Activated CD4-positive, alpha-beta T cell treated with anti-CD3 and anti-CD28 coated beads, Interleukin-2, amount 10 ng/mL, durations not matched to agents 7 days and 5 days (primary cell): ENCODE data around the gene FCRL4. TPM values are rescaled to one million over a fixed set of nuclear protein-coding genes. Genes with fewer than 3 reads are reported as not detected.

ENCODE experiments used
- CTCF ChIA-PET: fragments of 350-600 bp; sonication (Branson Sonifier 250); formaldehyde crosslinking; loops from one replicate; lab custom pipeline; 2021; ENCODE audit warnings: antibody characterized with exemption; lab: Charles Lee
- POLR2A ChIA-PET: fragments of 350-600 bp; sonication (Branson Sonifier 250); formaldehyde crosslinking; loops from one replicate; lab custom pipeline; 2021; ENCODE audit warnings: antibody characterized with exemption; lab: Charles Lee
- DNase-seq: peaks from one replicate; pipeline ENCODE4 v3.0.0-alpha.2; 2020
- H3K27ac Mint-ChIP-seq: one replicate; pipeline ENCODE4 v1.8.0; 2021; ENCODE audit warnings: mild to moderate bottlenecking, moderate library complexity, mixed read lengths
- H3K27me3 Mint-ChIP-seq: one replicate; pipeline ENCODE4 v1.8.0; 2021; ENCODE audit warnings: mixed read lengths
- H3K36me3 Mint-ChIP-seq: one replicate; pipeline ENCODE4 v1.8.0; 2021; ENCODE audit warnings: low read depth, mixed read lengths
- H3K4me1 Mint-ChIP-seq: one replicate; pipeline ENCODE4 v1.8.0; 2021; ENCODE audit warnings: mixed read lengths
- H3K4me3 Mint-ChIP-seq: one replicate; pipeline ENCODE4 v1.8.0; 2021; ENCODE audit warnings: mild to moderate bottlenecking, moderate library complexity, mixed read lengths
- H3K9me3 Mint-ChIP-seq: one replicate; pipeline ENCODE4 v1.8.0; 2021; ENCODE audit warnings: mixed read lengths
- total RNA-seq, 2 experiments: library from RNA; stranded (reverse); gene quantifications; one replicate each; pipeline ENCODE4 v1.2.3, GENCODE V29; 2021

FCRL4 gene
- not detected for total RNA-seq

DNA sequence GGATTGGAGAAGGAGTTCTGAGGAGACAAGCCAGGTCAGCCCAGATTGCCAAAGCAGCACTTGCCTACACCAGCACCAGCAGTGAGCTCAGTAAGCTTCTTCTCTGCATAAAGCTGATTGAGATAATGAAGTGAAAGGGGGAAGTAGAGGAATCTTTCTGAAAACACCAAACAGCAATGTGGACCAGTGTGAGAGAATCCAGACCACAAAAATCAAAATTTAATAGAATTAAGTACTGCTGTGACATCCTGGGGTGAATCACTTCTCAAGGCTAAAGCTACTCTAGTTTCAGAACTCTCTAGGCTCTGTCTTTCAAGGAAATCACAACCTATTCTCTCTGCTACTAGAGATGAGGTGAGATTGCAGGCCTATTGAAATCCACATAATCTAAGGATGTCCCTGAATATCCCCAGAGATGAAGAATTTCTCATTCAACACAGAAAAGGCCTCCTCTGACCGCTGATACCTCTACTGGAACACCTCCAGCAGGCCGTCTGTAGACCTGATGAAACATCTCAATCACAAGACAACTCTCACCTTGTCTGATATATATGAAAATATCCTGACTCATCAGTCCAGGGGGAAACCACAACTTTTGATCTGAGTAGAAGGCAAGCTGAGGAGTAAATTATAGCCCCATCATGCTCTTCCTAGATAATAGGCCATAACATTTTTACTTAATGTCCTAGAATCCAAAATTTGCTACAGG lies at the start of gene FCRL4:
Gene FCRL4 (minus strand): TSS at position 127 of the 709 bp plus-strand sequence. CDS start 141 bp downstream, outside the sequence.
- Mint-ChIP-seq H3K4me1 (peaks cover 9% of the 10 kb centered on the region), H3K27ac (no peak within 1 kb of the TSS), H3K9me3 (no peaks in the 10 kb centered on the region), H3K27me3 (peaks cover 28% of the 10 kb centered on the region), H3K36me3 (no peaks in the 10 kb centered on the region), H3K4me3 (no peak within 1 kb of the TSS)
- ChIA-PET CTCF (no interaction called here), POLR2A (no interaction called here)
- DNase-seq: no peak

DNA sequence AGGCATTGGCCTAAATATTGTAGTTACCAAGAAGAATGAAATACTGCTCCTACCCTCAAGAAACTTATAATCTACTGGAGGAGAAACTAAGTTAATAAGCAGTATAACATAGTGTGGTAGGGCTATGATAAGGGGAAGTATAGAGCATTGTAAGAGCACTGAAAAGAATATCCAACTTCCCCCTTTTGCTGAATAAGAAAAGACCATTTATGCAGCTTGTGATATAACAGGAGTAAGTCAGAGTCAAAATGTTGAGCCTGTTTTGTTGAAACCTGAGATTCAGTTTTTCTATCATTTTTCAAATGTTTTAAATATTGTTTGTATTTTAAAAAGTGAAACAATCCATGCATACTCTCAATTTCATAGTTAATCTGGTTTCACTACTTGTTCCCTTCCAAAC lies 48.3 kb upstream of the FCRL4 start:
- CTCF ChIA-PET: no interaction called here
- H3K27ac Mint-ChIP-seq: no peak overlapping the region
- no peaks in the 10 kb centered on the region for H3K9me3 Mint-ChIP-seq
- H3K4me3 Mint-ChIP-seq: no peak overlapping the region
- no peaks in the 10 kb centered on the region for H3K36me3 Mint-ChIP-seq
- DNase-seq: no peak
- H3K4me1 Mint-ChIP-seq: no peaks in the 10 kb centered on the region
- POLR2A ChIA-PET: no interaction called here
- H3K27me3 Mint-ChIP-seq: peaks cover 6% of the 10 kb centered on the region

DNA sequence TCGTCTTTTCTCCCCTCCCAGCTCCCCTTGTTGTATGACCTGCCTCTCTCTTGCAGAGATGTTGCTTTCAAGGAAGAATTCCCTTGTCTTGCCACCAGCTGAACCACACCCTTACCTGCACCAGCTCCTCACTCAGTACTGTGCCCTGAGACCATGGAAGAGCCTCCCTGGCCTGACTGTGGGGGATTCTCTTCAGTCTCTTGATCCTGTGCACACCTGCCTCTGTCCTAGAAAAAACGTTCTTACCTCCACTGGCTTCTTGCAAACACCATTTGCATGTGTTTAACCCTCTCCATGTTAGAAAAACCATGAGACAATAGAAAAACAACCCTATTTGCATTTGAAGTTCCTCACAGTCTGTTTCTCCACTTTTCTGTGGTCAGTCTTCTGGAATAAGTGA lies 43.3 kb upstream of the FCRL4 start:
- CTCF ChIA-PET: no interaction called here
- no peak overlapping the region for H3K27ac Mint-ChIP-seq
- POLR2A ChIA-PET: no interaction called here
- H3K4me3 Mint-ChIP-seq: no peak overlapping the region
- H3K36me3 Mint-ChIP-seq: no peaks in the 10 kb centered on the region
- peaks cover 5% of the 10 kb centered on the region for H3K27me3 Mint-ChIP-seq
- DNase-seq: no peak
- H3K4me1 Mint-ChIP-seq: no peaks in the 10 kb centered on the region
- no peaks in the 10 kb centered on the region for H3K9me3 Mint-ChIP-seq

DNA sequence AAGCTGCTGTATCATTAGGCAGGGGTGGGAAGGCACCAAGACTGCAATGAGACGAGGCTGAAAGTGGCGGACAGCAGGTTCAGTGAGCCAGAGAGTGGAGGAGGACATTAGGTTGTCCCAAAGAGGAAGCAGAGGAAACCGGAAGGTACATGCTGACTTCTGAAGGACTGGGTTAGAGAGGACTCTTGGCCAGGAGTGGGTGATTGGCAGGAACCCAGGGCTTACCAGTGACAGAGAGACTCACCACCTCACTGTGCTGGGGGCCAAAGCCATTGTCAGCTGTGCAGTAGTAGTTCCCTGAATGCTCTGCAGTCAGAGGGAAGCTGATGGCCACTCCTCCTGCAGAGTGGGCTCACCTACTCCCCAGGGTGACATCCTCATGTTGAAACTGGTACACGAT lies 41.9 kb upstream of the FCRL4 start:
- no peak for DNase-seq
- Mint-ChIP-seq H3K4me1 (no peaks in the 10 kb centered on the region), H3K9me3 (no peaks in the 10 kb centered on the region), H3K36me3 (no peaks in the 10 kb centered on the region), H3K27ac (no peak overlapping the region), H3K27me3 (peaks cover under 1% of the 10 kb centered on the region), H3K4me3 (no peak overlapping the region)
- POLR2A ChIA-PET: no interaction called here
- CTCF ChIA-PET: no interaction called here

DNA sequence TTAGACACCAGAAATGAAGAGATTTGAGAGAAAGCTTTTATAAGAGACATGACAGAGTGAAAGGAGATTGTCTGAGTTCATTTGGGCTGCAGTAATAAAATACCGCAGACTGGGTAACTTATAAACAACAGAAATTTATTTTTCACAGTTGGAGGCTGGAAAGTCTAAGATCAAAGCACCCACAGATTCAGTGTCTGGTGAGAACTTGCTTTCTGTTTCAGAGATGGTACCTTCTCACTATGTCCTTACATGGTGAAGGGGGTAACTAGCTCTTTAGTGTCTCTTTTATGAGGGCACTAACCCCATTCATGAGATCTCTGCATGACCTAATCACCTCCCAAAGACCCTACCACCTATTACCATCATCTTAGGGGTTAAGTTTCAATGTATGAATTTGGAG lies 30.9 kb upstream of the FCRL4 start:
- H3K27ac Mint-ChIP-seq: no peak overlapping the region

DNA sequence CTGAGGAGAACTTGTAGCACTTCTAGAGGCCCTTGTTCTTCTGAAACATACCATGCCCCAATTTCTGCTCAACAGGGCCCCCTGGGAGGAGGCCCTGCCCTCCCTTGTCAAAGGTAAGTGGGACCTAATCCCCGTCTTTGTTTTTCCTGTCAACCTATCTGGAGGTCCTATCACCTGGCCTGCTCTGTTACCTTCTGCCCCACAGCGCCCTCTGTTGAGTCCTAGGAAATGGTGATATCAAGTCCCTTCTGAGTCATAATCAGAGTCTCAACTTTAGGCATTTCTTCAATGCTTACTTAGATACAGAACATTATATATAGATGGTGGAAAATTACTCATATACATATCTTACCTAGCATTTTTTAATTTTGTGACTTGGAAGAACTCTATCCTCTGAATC lies 28.2 kb upstream of the FCRL4 start:
- Mint-ChIP-seq H3K27ac (no peak overlapping the region), H3K36me3 (no peaks in the 10 kb centered on the region), H3K4me1 (peaks cover 9% of the 10 kb centered on the region), H3K4me3 (no peak overlapping the region), H3K9me3 (no peaks in the 10 kb centered on the region), H3K27me3 (peaks cover 34% of the 10 kb centered on the region)
- ChIA-PET POLR2A (no interaction called here), CTCF (no interaction called here)
- DNase-seq: peak; percentile 40

More for the DNA sequence above, 30.9 kb upstream of the FCRL4 start:
- H3K4me3 Mint-ChIP-seq: no peak overlapping the region
- no peaks in the 10 kb centered on the region for H3K36me3 Mint-ChIP-seq
- H3K27me3 Mint-ChIP-seq: peaks cover 36% of the 10 kb centered on the region
- ChIA-PET CTCF (no interaction called here), POLR2A (no interaction called here)
- peaks cover 9% of the 10 kb centered on the region for H3K4me1 Mint-ChIP-seq
- DNase-seq: no peak
- H3K9me3 Mint-ChIP-seq: no peaks in the 10 kb centered on the region

DNA sequence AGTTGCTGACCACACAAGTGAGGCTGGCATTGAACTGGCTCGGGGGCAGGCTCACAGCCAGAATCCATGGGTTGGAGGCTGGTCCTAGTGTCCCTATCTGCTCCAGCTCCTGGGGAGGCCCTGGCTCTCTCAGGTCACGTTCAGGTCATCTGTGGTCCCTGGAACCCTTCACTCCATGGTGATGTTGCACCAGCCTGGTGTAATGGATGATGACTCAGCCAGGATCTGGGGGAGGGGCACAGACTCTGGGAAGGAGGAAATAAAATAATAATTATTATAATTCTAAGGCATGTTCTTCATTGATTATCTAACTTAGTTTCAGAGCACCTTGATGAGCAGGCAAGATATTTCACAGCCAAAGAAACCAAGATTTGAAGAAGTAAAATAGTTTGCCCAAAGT lies 26.6 kb upstream of the FCRL4 start:
- Mint-ChIP-seq H3K4me3 (no peak overlapping the region), H3K9me3 (no peaks in the 10 kb centered on the region), H3K4me1 (peaks cover 6% of the 10 kb centered on the region), H3K27ac (no peak overlapping the region), H3K27me3 (peaks cover 25% of the 10 kb centered on the region), H3K36me3 (no peaks in the 10 kb centered on the region)
- ChIA-PET CTCF (no interaction called here), POLR2A (no interaction called here)
- no peak for DNase-seq

DNA sequence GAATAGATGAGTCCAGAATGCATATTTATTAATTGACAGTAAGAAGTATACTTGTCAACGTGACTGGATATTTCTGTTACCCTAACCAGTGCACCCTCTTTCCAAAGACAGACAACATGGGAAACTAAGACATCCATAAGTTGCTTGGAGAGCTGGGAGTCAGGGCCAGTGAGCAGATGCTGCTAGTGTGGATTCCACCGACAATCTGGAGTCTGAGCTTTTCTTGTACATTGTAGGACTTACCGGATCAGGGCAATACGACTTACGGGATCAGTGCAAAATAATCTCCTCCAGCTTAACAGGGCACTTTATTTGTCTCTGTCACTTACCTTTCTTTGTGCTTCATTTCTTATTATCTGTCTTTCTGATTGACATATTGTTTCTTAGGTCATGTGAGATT lies 24.6 kb upstream of the FCRL4 start:
- H3K27ac Mint-ChIP-seq: no peak overlapping the region
- POLR2A ChIA-PET: no interaction called here

DNA sequence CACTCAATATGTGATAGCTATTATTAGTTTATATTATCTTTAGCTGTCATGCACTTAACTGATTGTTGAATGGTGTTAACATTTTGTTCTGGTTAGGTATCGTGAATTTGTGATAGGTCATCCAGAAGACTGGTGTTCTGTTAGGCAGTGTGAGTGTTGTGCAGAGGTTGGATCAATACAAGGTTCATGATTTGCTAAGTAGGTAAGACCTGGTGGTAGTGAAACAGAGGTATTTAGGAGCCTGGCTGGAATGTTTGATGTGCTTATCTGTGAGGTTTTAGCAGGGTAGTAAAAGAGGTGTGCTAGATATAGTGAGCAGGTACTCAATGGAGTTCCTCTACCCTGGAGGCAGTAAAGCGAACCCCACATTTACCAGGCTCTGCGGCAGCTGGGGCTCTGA lies 20.3 kb upstream of the FCRL4 start:
- POLR2A ChIA-PET: no interaction called here
- no peak overlapping the region for H3K27ac Mint-ChIP-seq
- DNase-seq: no peak
- no peaks in the 10 kb centered on the region for H3K9me3 Mint-ChIP-seq
- H3K36me3 Mint-ChIP-seq: no peaks in the 10 kb centered on the region
- H3K27me3 Mint-ChIP-seq: peaks cover 13% of the 10 kb centered on the region
- no peak overlapping the region for H3K4me3 Mint-ChIP-seq
- CTCF ChIA-PET: no interaction called here
- no peaks in the 10 kb centered on the region for H3K4me1 Mint-ChIP-seq

More for the DNA sequence above, 24.6 kb upstream of the FCRL4 start:
- H3K4me3 Mint-ChIP-seq: no peak overlapping the region
- DNase-seq: no peak
- CTCF ChIA-PET: interaction anchor here (0.6 kb wide), 1 partner anchor 23 kb away, joined by 4 read pairs; no protein-coding TSS in a partner anchor
- H3K27me3 Mint-ChIP-seq: peaks cover 19% of the 10 kb centered on the region
- H3K36me3 Mint-ChIP-seq: no peaks in the 10 kb centered on the region
- no peaks in the 10 kb centered on the region for H3K9me3 Mint-ChIP-seq
- H3K4me1 Mint-ChIP-seq: no peaks in the 10 kb centered on the region

DNA sequence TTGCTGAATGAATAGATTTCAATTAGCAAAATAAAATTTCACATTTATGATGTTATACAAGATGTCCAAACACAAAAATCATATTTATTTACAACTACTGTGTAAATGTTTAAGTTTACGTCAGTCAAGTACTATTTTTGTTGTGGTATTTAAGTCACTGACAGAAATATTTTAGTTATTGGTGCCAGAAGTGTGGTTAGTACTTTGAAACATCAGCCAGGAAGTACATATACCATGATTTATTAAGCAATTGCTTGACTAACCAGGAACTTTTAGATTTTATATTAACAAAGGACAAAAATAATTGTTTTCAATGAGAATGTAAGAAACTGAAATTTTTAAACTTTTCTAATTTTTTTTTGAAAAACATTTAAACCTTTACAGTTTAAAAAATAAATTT lies 2.4 kb upstream of the FCRL4 start:
- peaks cover 8% of the 10 kb centered on the region for H3K4me1 Mint-ChIP-seq
- DNase-seq: no peak
- H3K27ac Mint-ChIP-seq: no peak overlapping the region
- ChIA-PET CTCF (no interaction called here), POLR2A (no interaction called here)
- no peaks in the 10 kb centered on the region for H3K36me3 Mint-ChIP-seq
- H3K9me3 Mint-ChIP-seq: no peaks in the 10 kb centered on the region
- no peak overlapping the region for H3K4me3 Mint-ChIP-seq
- H3K27me3 Mint-ChIP-seq: peaks cover 29% of the 10 kb centered on the region

DNA sequence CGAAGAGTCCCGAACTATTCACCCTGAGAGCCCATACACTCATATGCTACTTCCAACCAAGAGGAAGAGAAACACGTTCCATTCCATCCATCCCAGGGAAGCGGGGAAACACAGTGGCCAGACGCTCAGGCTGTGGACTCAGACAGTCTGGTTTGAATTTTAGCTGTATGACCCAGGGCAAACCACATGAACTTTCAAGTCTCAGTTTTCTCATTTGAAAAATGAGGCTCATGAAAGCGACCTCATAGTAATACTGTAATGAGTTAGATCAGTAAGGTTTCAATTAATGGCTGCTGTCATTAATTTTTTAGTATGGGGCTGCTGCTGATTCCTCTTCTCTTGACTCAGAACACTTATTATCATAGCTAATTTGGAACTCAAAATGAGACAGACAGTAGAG lies 1.5 kb downstream of the FCRL4 start:
- Mint-ChIP-seq H3K4me3 (no peak overlapping the region), H3K36me3 (no peaks in the 10 kb centered on the region), H3K27ac (no peak overlapping the region), H3K4me1 (peaks cover 9% of the 10 kb centered on the region), H3K9me3 (no peaks in the 10 kb centered on the region), H3K27me3 (peaks cover 25% of the 10 kb centered on the region)
- CTCF ChIA-PET: interaction anchor here (1.4 kb wide), 1 partner anchor 10 kb away, joined by 4 read pairs; no protein-coding TSS in a partner anchor
- DNase-seq: no peak
- POLR2A ChIA-PET: no interaction called here

DNA sequence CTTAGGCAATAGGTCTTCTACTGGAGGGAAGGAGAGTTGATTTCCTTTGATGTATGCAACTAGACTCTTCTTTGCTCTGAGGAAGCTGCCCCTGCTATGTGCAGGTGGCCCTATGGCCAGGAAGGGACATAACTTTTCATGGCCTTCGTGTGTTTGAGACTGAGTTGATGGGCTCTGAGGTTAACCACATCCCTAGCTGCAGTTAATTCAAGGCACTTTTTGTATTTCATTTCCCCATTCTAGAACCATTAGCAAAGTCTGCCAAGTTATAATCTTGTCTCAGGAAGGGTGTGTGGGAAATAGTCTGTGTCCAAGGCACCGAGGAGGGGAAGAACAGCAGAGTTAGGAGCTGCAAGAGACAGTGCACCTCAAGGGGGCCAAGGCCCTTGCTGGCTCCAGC lies 2.5 kb downstream of the FCRL4 start:
- Mint-ChIP-seq H3K36me3 (no peaks in the 10 kb centered on the region), H3K27me3 (peaks cover 24% of the 10 kb centered on the region), H3K9me3 (no peaks in the 10 kb centered on the region), H3K4me3 (no peak overlapping the region), H3K27ac (no peak overlapping the region), H3K4me1 (peaks cover 9% of the 10 kb centered on the region)
- ChIA-PET CTCF (interaction anchor here (1.4 kb wide), 1 partner anchor 9 kb away, joined by 4 read pairs; no protein-coding TSS in a partner anchor), POLR2A (no interaction called here)
- no peak for DNase-seq

DNA sequence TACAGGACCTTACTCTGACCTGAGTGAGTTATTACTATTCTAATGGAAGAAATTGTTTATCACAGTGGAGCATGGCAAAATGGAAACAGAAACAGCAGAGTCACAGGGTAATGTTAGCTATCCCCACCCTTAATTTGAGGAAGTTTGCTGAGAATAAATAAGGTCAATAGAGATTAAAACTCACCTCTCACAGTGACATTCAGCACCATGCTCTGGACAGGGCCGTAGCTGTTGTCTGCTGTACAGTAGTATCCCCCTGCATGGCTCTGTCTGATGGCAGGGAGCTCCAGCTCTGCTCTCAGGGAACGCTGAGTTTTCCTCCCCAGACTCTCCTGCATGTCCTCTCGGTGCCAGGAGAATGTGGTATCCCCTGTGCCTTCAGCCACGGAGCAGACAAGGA lies 11.9 kb downstream of the FCRL4 start:
- no peaks in the 10 kb centered on the region for H3K36me3 Mint-ChIP-seq
- no peak for DNase-seq
- ChIA-PET POLR2A (no interaction called here), CTCF (interaction anchor here (1.5 kb wide), 1 partner anchor 10 kb away, joined by 4 read pairs; no protein-coding TSS in a partner anchor)
- H3K27ac Mint-ChIP-seq: no peak overlapping the region
- H3K4me3 Mint-ChIP-seq: no peak overlapping the region
- no peaks in the 10 kb centered on the region for H3K4me1 Mint-ChIP-seq
- H3K27me3 Mint-ChIP-seq: peaks cover 5% of the 10 kb centered on the region
- H3K9me3 Mint-ChIP-seq: no peaks in the 10 kb centered on the region

DNA sequence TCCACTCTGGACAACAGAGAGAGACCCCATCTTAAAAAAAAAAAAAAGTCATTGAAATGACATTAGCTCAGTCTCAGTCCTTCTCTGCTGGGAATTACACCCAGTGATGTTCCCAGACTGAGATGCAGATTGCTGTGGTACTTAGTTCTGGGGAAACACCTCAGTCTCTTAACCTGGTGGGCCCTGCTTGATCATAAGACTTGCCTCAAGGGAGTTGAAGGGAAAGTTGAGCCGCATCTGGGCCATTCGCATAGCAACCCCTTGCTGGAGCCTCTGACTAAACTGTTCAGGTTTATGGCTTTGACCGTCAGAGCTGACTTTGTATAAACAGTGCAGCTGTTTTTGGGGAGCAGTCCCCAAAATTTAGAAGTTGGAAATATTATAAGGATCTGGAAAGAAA lies 13.4 kb downstream of the FCRL4 start:
- Mint-ChIP-seq H3K36me3 (no peaks in the 10 kb centered on the region), H3K4me1 (no peaks in the 10 kb centered on the region), H3K9me3 (no peaks in the 10 kb centered on the region), H3K4me3 (no peak overlapping the region), H3K27ac (no peak overlapping the region), H3K27me3 (peaks cover 2% of the 10 kb centered on the region)
- ChIA-PET POLR2A (no interaction called here), CTCF (interaction anchor here (0.6 kb wide), 1 partner anchor 12 kb away, joined by 3 read pairs; no protein-coding TSS in a partner anchor)
- DNase-seq: no peak
